ENCODE results near the gene CCL16. TPM values are rescaled to one million over a fixed set of nuclear protein-coding genes. Genes with fewer than 3 reads are reported as not detected.
"Not testable (repeated sequence)": the region's sequence is repeated elsewhere in the genome, so short reads cannot be mapped to it uniquely, and the experiment has no call there.

Gene CCL16
- total RNA-seq, 2 experiments from 2014 or later, result not detected

GRCh38 chr17:35944151-35944550, 37.1 kb downstream of the CCL16 start:
- BruUV-seq (replicated peaks), result no TSS peak
- no peak overlapping the region for H3K27ac ChIP-seq (ENCODE audit: low read depth, low read length, poor library complexity, severe bottlenecking)
- no peak overlapping the region for H2AFZ ChIP-seq (ENCODE audit: low read length)
- DNase-seq (ENCODE audit: low spot score), result no peak
- H3K79me2 ChIP-seq (ENCODE audit: insufficient read depth, low read depth, low read length), result no peaks in the 10 kb centered on the region
- no peak overlapping the region for H3K4me3 ChIP-seq (ENCODE audit: low read depth, low read length, poor library complexity, severe bottlenecking)
- H3K4me2 ChIP-seq (ENCODE audit: low read length), result no peak overlapping the region
- no peak for TF ChIP-seq EZH2phosphoT487 (IDR thresholded peaks at IDR 0.05; ENCODE audit: borderline replicate concordance, low read depth, low read length)
- no peak for TF ChIP-seq CTCF (conservative IDR thresholded peaks at IDR 0.05; ENCODE audit: low read length)
- ChIA-PET CTCF (ENCODE audit: unreplicated experiment) (no interaction called here), POLR2A (no interaction called here)
- intact Hi-C loops (cut with micrococcal nuclease; ENCODE audit: unreplicated experiment), result no loop called here
- H4K20me1 ChIP-seq (ENCODE audit: insufficient read depth, low read length), result no peaks in the 10 kb centered on the region
- no peaks in the 10 kb centered on the region for H3K36me3 ChIP-seq (ENCODE audit: insufficient read depth, low read length)
- H3K9me3 ChIP-seq (ENCODE audit: low read length), result no peaks in the 10 kb centered on the region
- H3K4me1 ChIP-seq (ENCODE audit: insufficient read depth, low read length, poor library complexity, severe bottlenecking), result no peaks in the 10 kb centered on the region
- no peaks in the 10 kb centered on the region for H3K9me2 ChIP-seq (ENCODE audit: insufficient read depth, low read length)

GRCh38 chr17:35943537-35943936, 37.8 kb downstream of the CCL16 start, which contains the start of gene LYZL6:
Gene LYZL6 (minus strand): TSS chr17:35943713. CDS start chr17:35939356, 4,357 bp downstream.
- no TSS peak for BruUV-seq (replicated peaks)
- Histone ChIP-seq H3K4me2 (ENCODE audit: low read length) (no peak within 1 kb of the TSS), H3K9me2 (ENCODE audit: insufficient read depth, low read length) (no peaks in the 10 kb centered on the region), H3K9me3 (ENCODE audit: low read length) (no peaks in the 10 kb centered on the region), H2AFZ (ENCODE audit: low read length) (no peak within 1 kb of the TSS), H3K4me1 (ENCODE audit: insufficient read depth, low read length, poor library complexity, severe bottlenecking) (no peaks in the 10 kb centered on the region), H3K27ac (ENCODE audit: low read depth, low read length, poor library complexity, severe bottlenecking) (no peak within 1 kb of the TSS), H3K36me3 (ENCODE audit: insufficient read depth, low read length) (no peaks in the 10 kb centered on the region), H3K79me2 (ENCODE audit: insufficient read depth, low read depth, low read length) (no peaks in the 10 kb centered on the region), H4K20me1 (ENCODE audit: insufficient read depth, low read length) (no peaks in the 10 kb centered on the region), H3K4me3 (ENCODE audit: low read depth, low read length, poor library complexity, severe bottlenecking) (no peak within 1 kb of the TSS)
- ChIA-PET POLR2A (no interaction called here), CTCF (ENCODE audit: unreplicated experiment) (no interaction called here)
- TF ChIP-seq CTCF (conservative IDR thresholded peaks at IDR 0.05; ENCODE audit: low read length), result no peak
- no peak for TF ChIP-seq EZH2phosphoT487 (IDR thresholded peaks at IDR 0.05; ENCODE audit: borderline replicate concordance, low read depth, low read length)
- intact Hi-C loops (cut with micrococcal nuclease; ENCODE audit: unreplicated experiment), result no loop called here
- DNase-seq (ENCODE audit: low spot score), result no peak

- H3K9me2 ChIP-seq (ENCODE audit: insufficient read depth, low read length), result no peaks in the 10 kb centered on the region
- no peak for DNase-seq (ENCODE audit: low spot score)
- H3K27ac ChIP-seq (ENCODE audit: low read depth, low read length, poor library complexity, severe bottlenecking), result no peak overlapping the region
- POLR2A ChIA-PET, result interaction anchor here (0.7 kb wide), 1 partner anchor 16 kb away, joined by 3 read pairs; no protein-coding TSS in a partner anchor
- TF ChIP-seq EZH2phosphoT487 (IDR thresholded peaks at IDR 0.05; ENCODE audit: borderline replicate concordance, low read depth, low read length) (no peak), CTCF (conservative IDR thresholded peaks at IDR 0.05; ENCODE audit: low read length) (no peak)
- no peak overlapping the region for H3K4me3 ChIP-seq (ENCODE audit: low read depth, low read length, poor library complexity, severe bottlenecking)
- no peaks in the 10 kb centered on the region for H3K36me3 ChIP-seq (ENCODE audit: insufficient read depth, low read length)
- intact Hi-C loops (cut with micrococcal nuclease; ENCODE audit: unreplicated experiment), result no loop called here
- H4K20me1 ChIP-seq (ENCODE audit: insufficient read depth, low read length), result no peaks in the 10 kb centered on the region
- H2AFZ ChIP-seq (ENCODE audit: low read length), result no peak overlapping the region
- no peaks in the 10 kb centered on the region for H3K79me2 ChIP-seq (ENCODE audit: insufficient read depth, low read depth, low read length)
- no peaks in the 10 kb centered on the region for H3K9me3 ChIP-seq (ENCODE audit: low read length)
- no peaks in the 10 kb centered on the region for H3K4me1 ChIP-seq (ENCODE audit: insufficient read depth, low read length, poor library complexity, severe bottlenecking)
- H3K4me2 ChIP-seq (ENCODE audit: low read length), result no peak overlapping the region
- no TSS peak for BruUV-seq (replicated peaks)
- CTCF ChIA-PET (ENCODE audit: unreplicated experiment), result no interaction called here
Observed at GRCh38 chr17:35942588-35943186, 38.6 kb downstream of the CCL16 start.

GRCh38 chr17:35938492-35938891, 42.8 kb downstream of the CCL16 start:
- DNase-seq (ENCODE audit: low spot score); H3K27ac ChIP-seq (ENCODE audit: low read depth, low read length, poor library complexity, severe bottlenecking); H4K20me1 ChIP-seq (ENCODE audit: insufficient read depth, low read length); H3K79me2 ChIP-seq (ENCODE audit: insufficient read depth, low read depth, low read length); H3K9me2 ChIP-seq (ENCODE audit: insufficient read depth, low read length); H3K9me3 ChIP-seq (ENCODE audit: low read length); CTCF ChIA-PET (ENCODE audit: unreplicated experiment); H2AFZ ChIP-seq (ENCODE audit: low read length); intact Hi-C loops (cut with micrococcal nuclease; ENCODE audit: unreplicated experiment); H3K4me3 ChIP-seq (ENCODE audit: low read depth, low read length, poor library complexity, severe bottlenecking); BruUV-seq (replicated peaks); H3K4me2 ChIP-seq (ENCODE audit: low read length); H3K36me3 ChIP-seq (ENCODE audit: insufficient read depth, low read length); H3K4me1 ChIP-seq (ENCODE audit: insufficient read depth, low read length, poor library complexity, severe bottlenecking): not testable (repeated sequence)
- POLR2A ChIA-PET, result interaction anchor here (0.7 kb wide), 1 partner anchor 14 kb away, joined by 4 read pairs; no protein-coding TSS in a partner anchor
